ENCODE data around the gene CPTP. TPM values are rescaled to one million over a fixed set of nuclear protein-coding genes. Genes with fewer than 3 reads are reported as not detected.

CPTP gene
- total RNA-seq, 1 donor = 8.5 TPM

DNA sequence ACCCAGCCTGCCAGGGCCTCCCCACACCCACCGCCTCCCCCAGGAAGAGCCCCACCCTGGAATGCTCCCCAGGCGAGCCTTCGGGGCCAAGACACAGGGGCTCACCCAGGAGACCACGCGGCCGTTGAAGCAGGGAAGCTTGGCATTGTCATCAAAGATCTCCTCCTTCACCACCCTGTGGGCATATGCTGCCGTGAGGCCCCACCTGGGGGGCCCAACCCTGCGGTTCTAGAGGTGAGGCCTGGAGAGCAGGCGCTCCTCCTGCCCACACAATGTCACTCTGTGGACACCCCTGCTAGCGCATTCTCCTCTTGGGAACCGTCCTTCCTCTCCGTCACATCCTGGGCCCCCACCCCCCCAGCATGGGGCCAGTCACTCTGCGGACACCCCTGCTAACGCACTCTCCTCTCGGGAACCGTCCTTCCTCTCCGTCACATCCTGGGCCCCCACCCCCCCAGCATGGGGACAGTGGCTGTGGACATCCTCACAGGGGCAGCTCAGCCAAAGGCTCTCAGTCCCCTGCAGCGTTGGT, 18.0 kb downstream of the CPTP start:
- Histone ChIP-seq H3K27me3 (ENCODE audit: insufficient read depth, low read length) (no peaks in the 10 kb centered on the region), H3K4me3 (ENCODE audit: low read length) (no peak overlapping the region), H3K4me1 (ENCODE audit: insufficient read depth, low read length) (peaks cover 5% of the 10 kb centered on the region), H3K9me3 (ENCODE audit: low read depth, low read length) (no peaks in the 10 kb centered on the region)

DNA sequence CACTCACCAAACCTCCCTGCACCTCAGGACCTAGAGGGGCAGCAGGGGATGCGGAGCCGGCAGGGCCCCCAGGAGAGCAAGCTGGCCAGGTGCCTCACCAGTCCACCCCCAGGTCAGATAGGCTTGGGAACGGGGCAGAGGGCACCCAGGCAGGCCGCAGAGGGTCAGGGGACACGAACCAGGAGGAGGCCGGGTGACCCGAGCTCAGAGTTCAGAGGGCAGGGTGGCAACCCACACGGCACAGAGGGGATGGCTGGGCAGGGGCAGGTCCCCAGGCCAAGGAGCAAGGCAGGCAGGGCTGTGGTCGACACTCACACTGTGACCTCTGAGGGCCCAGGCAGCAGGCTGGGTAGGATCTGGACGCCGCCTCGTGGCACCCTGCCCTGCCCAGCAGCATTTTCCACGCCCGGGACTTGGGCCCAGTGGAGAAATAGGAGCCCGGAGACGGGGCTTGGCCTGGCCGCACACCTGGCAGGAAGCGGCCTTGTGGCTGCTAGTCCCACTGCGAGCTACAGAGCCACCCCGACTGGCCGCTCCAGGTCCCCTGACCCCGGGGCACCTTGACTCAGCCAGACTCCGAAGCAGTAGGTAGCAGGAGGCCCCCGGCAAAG, 19.3 kb downstream of the CPTP start:
- H3K4me3 ChIP-seq (ENCODE audit: low read length) = no peak overlapping the region
- peaks cover 16% of the 10 kb centered on the region for H3K4me1 ChIP-seq (ENCODE audit: insufficient read depth, low read length)
- H3K27me3 ChIP-seq (ENCODE audit: insufficient read depth, low read length) = no peaks in the 10 kb centered on the region
- H3K9me3 ChIP-seq (ENCODE audit: low read depth, low read length) = no peaks in the 10 kb centered on the region

DNA sequence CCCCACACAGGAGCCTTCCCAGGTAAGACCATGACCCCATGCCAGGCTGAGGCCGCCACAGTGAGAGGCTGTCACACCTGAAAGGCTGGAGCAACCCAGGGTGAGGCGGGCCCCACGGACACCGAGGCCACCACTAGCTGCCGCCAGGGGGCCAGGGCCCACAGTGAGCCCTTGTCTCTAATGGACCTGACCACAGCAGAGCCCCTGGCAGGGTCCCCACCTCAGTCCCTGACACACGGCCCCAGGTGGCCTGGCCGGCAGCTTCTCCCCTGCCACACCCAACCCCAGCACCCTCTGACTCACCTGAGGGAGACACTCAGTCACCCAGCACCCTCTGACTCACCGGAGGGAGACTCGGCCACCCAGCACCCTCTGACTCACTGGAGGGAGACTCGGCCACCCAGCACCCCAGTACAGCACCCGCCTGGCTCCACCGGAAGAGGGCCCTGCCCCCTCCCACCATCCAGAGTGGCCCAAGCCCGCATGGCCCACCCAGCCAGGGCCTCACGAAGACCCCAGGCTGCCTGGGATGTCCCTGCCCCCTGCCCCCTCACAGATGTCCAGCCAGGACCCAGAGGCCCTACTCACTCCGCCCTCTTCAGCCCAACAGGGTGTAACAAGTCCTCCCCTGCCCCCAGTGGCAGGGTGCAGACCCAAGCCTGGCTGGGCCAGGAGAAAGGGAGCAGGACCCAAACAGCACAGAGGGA, 20.2 kb downstream of the CPTP start:
- Histone ChIP-seq H3K27me3 (ENCODE audit: insufficient read depth, low read length) (no peaks in the 10 kb centered on the region), H3K4me3 (ENCODE audit: low read length) (no peak overlapping the region), H3K9me3 (ENCODE audit: low read depth, low read length) (no peaks in the 10 kb centered on the region), H3K4me1 (ENCODE audit: insufficient read depth, low read length) (peaks cover 16% of the 10 kb centered on the region)

DNA sequence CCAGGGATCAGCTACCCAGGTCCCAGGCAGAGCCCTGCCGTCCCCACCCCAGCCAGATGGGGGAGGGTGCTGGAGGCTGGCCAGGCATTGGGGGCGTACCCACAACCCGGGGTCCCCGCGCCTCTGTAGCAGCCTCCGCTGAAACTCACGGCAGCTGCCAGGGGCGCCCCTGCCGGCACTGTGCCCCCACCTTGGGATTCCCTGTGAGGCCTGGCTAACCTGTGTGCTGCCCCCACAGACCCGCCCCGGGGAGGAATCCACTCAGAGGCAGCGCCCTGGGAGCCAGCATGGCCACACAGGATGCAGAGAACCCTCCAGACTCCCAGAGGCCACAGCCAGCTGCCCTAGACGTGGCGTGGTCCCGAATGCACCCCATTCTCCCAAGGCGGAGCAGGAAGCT, 20.8 kb downstream of the CPTP start:
- H3K4me1 ChIP-seq (ENCODE audit: insufficient read depth, low read length) = peaks cover 16% of the 10 kb centered on the region
- H3K4me3 ChIP-seq (ENCODE audit: low read length) = no peak overlapping the region
- no peaks in the 10 kb centered on the region for H3K27me3 ChIP-seq (ENCODE audit: insufficient read depth, low read length)
- H3K9me3 ChIP-seq (ENCODE audit: low read depth, low read length) = no peaks in the 10 kb centered on the region

DNA sequence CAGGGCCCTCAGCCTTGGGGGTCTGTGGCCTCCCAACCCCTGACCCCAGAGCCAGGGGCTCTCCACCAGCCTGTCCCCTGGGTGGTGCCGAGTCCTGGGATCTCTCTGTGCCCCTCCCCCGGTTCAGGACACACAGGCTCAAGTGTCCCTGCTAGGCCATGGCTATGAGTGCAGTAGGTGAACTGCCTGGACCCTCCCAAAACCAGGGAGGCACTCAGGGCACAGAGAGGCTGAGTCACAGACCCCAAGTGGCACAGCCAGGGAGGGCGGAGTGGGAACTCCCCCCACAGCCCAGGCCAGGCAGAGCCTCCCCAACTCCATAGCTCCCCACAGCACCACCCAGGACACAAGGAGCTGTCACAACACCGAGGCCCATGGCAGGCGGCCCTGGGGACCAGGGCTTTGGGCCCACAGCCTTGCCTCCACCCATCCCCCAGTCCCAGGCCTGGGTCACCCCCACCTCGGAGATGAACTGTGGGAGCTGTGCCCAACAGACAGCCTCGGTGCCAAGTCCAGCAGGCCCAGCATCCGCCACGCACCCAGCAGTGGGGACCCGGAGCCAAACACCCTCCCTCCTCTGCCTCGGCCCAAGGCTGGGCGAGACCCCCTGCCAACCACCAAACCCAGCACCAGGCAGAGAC, 21.4 kb downstream of the CPTP start:
- H3K9me3 ChIP-seq (ENCODE audit: low read depth, low read length) = no peaks in the 10 kb centered on the region
- H3K4me3 ChIP-seq (ENCODE audit: low read length) = no peak overlapping the region
- H3K27me3 ChIP-seq (ENCODE audit: insufficient read depth, low read length) = no peaks in the 10 kb centered on the region
- H3K4me1 ChIP-seq (ENCODE audit: insufficient read depth, low read length) = peaks cover 16% of the 10 kb centered on the region

DNA sequence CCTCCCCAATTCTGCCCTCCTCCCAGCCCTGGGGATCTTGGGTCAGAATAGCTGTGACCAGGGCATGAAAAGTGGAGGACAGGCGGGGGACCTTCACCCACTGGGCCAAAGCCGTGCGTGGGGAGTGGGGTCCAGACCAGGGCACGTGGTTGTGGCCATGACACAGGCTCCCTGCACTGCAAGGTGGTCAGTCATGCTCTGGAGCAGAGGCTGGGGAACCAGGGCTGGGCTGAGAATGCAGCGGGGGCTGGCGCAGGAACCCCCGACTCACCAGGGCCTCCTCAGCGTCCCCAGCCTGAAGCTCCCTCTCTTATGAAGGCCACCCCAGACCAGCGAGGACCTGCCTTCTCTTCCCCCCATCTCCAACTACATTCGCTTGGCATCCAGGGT, 21.9 kb downstream of the CPTP start:
- H3K4me3 ChIP-seq (ENCODE audit: low read length) = no peak overlapping the region
- H3K9me3 ChIP-seq (ENCODE audit: low read depth, low read length) = no peaks in the 10 kb centered on the region
- H3K4me1 ChIP-seq (ENCODE audit: insufficient read depth, low read length) = peaks cover 16% of the 10 kb centered on the region
- no peaks in the 10 kb centered on the region for H3K27me3 ChIP-seq (ENCODE audit: insufficient read depth, low read length)

DNA sequence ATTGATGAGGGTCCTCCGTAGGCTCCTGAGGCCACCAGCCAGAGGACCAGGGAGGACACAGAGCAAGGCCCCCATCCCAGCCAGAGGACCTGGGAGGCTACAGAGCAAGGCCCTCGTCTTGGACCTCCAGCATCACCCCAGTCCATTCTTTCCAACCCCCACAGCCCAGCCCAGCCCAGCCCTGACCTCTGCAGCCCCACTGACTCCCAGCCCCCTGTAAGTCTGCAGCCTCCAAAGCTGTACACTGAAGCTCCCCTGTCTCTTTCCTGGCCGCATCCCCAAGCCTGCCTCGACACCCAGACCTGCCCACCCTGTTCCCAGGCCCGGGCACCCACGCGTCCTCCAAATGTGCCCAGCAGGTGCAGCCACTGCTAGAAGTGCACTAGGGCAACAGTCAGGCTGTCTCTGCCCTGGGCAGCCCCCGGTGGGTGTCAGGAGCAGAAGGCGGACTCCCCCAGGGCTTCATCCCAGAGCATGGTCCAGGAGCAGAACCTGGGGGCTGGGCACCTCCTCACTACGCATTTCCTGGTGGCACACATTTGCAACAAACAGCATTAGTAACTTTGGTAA, 22.5 kb downstream of the CPTP start:
- no peaks in the 10 kb centered on the region for H3K27me3 ChIP-seq (ENCODE audit: insufficient read depth, low read length)
- peaks cover 16% of the 10 kb centered on the region for H3K4me1 ChIP-seq (ENCODE audit: insufficient read depth, low read length)
- no peaks in the 10 kb centered on the region for H3K9me3 ChIP-seq (ENCODE audit: low read depth, low read length)
- no peak overlapping the region for H3K4me3 ChIP-seq (ENCODE audit: low read length)

DNA sequence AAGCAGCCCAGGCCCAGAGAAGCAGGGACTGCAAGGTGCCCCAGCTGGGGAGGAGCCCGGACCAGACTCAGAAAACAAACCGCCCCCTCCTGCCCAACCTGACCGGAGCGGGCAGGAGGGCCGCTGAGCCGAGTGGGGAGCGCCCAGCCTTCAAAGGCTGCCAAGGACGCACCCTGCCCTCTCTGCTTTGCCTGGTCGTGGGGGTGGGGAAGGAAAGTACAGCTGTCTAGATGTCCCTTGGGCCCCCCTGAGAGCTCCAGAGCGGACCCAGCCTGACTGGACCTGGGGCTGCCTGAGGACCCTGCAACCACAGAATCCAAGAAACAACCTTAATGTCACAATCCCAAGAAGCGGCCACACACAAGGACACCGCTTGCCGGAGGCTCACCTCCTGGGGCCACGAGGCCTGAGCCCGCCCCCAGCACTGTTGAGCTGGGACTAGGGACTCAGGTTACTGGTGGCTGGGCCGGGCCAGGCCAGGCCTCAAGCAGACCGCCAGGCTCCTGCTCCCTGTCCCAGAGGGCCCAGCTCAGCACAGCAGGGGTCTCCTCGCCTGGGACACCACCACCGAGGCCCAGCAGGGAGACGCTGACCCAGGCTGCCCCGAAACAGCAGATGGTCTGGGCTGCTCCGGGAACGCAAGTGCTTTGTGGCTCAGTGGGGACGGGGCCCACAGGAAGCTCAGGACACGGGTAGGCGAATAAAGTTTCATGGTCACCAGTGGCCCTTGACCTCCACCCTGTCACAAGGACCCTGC, 23.2 kb downstream of the CPTP start:
- Histone ChIP-seq H3K27me3 (ENCODE audit: insufficient read depth, low read length) (peaks cover 5% of the 10 kb centered on the region), H3K9me3 (ENCODE audit: low read depth, low read length) (no peaks in the 10 kb centered on the region), H3K4me3 (ENCODE audit: low read length) (no peak overlapping the region), H3K4me1 (ENCODE audit: insufficient read depth, low read length) (peaks cover 16% of the 10 kb centered on the region)

DNA sequence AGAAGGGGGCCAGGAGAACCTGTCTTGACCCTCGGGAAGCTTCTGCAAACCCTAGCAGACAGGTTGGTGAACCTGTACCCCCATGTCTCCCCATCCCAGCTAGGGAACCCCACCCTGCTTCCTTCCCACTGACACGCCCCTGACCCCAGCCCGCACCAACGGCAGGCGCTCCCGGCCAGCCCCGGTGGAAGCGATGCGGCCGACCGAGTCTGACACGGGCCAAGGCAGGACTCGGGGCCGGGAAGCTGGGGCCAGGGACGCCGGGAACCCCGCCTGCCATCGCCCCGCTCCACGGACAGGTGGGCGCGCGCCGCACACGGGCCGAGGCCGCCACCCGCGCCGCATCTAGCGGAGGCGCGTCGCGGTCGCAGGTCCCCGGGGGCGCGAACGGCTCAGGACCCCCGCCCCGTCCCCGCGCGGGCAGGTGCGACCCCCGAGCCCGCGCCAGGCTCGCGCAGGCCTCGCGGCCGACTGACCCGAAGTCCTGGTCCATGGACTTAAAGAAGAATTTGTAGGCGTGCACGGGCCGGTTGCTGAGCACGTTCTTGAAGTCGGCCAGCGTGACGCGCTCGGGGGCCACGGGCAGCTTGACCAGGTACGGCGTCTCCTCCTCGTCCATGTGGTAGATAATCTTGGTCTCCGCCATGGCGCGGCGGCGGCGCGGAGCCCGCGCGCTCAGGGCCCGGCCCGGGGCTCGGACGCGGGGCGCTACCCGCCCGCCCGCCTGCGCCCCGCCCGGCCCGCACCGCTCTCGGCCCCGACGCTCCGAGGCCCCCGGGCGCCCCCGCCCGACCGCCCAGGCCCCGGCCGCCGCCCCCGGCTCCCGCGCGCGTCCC, 24.0 kb downstream of the CPTP start:
- peak overlapping the region; percentile 48 for H3K4me3 ChIP-seq (ENCODE audit: low read length)
- peaks cover 20% of the 10 kb centered on the region for H3K4me1 ChIP-seq (ENCODE audit: insufficient read depth, low read length)
- H3K27me3 ChIP-seq (ENCODE audit: insufficient read depth, low read length) = peaks cover 12% of the 10 kb centered on the region
- H3K9me3 ChIP-seq (ENCODE audit: low read depth, low read length) = no peaks in the 10 kb centered on the region

DNA sequence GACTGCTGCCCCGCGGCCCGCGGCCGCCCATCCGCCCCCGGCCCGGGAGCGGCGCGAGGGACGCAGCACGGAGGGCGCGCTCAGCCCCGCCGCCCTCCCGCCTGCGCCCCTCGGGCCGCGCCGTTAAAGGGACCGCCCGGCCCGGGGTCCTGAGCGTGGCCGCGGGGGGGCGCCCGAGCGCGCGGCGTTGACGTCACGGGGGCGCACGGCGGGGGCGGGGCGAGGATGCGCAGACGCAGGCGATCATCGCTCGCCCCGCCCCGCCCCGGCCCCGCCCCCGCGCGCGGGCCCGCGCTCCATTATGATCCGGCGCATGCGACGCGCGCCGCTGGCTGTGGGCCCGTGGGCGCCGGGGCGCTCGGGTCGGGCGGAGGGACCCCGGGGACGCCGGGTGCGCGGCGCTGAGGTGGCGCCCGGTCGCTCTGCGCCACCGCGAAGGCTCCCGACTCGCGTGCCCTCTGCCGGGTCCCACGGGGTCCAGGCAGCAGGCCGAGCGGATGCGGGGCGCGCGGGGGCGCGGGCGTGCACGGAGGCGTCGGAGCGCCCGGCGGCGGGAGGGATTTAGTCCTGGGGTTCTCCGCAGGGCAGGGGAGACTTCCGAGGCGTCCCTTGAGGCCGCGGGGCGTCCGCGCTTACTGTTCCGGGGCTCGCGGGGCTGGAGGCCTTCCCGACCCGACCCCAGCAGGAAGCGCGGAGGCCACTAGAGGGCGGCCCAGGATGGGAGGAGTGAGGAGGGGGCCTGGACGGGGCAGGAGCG, 24.8 kb downstream of the CPTP start, which contains the start of gene DVL1:
DVL1 (minus strand) TSS at position 163 of the 757 bp plus-strand sequence. CDS start 353 bp downstream, outside the sequence.
- Histone ChIP-seq H3K4me1 (ENCODE audit: insufficient read depth, low read length) (peaks cover 27% of the 10 kb centered on the region), H3K27me3 (ENCODE audit: insufficient read depth, low read length) (peaks cover 17% of the 10 kb centered on the region), H3K4me3 (ENCODE audit: low read length) (peak within 1 kb of the TSS; percentile 64)

DNA sequence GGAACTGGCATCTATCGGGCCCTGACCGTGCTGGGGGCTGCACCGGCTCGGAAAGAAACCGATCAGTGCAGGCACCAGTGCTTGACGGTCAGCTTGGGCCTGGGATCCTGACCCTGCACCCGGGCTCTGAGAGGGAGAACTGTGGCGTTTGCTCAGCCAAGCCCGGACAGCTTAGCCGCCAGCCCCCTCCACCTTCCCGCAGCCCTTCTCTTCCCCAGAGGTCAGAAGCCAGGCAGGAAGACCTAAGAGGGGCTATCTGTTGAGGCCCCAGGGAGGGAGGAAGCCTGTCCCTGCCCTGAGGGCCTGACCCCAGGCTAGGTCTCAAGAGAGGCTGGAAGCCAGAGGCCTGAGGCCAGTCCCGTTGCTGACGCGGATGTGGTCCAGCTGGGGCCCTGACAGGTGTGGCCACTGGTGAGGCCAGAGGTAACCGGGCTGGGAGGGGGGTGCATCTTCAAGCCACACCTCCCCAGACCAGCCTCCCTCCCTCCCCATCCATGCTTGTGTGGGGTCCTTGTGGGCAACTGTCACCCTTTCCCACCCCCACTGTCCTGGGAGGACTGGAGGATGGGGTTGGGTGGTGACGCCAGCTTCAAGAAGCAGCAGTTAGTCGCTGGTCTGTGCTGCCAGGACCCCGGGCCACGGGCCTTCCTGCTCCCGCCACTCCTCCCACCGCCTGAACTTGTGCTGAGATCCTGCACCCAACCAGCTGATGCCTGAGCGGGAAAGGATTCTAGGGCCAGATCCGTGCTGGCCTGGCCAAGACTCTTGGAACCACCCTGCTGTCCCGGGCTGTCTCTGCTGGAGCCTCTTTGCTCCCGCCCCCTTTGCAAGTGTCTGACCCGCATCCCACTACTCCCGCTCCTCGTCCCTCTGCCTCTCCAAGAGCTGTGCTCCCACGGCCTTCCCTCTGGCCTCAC, 27.2 kb downstream of the CPTP start:
- Histone ChIP-seq H3K27me3 (ENCODE audit: insufficient read depth, low read length) (peaks cover 20% of the 10 kb centered on the region), H3K4me1 (ENCODE audit: insufficient read depth, low read length) (peaks cover 30% of the 10 kb centered on the region), H3K9me3 (ENCODE audit: low read depth, low read length) (no peaks in the 10 kb centered on the region), H3K4me3 (ENCODE audit: low read length) (no peak overlapping the region)

More for the DNA sequence above, 24.8 kb downstream of the CPTP start, which contains the start of gene DVL1:
- H3K9me3 ChIP-seq (ENCODE audit: low read depth, low read length) = no peaks in the 10 kb centered on the region

DNA sequence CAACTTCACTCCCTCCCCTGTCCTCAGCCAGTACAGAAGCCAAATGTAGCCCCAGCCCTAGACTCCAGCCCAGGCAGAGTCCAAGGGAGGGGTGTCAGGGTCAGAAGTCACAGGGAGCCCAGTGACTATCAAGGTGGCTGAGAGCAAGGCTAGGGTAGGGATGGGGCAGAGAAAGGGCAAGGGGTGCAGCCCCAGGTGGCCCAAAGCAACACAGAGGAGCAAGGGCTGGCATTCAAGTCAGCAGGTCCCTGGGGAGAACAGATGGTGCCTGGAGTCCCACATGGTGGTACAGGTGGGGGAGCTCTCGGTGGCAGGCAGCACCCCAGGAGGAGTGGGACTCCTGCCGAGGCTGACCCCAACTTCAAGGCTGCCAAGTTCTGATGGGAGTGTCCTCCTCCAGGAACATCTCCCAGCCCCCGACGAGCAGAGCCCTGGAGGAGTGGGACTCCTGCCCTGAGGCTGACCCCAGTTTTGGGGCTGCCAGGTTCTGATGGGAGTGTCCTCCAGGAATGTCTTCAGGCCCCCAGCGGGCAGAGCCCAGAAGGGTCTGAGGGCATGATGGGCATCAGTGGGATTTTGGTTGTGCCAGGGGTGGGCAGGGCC, 28.3 kb downstream of the CPTP start:
- no peaks in the 10 kb centered on the region for H3K9me3 ChIP-seq (ENCODE audit: low read depth, low read length)
- no peak overlapping the region for H3K4me3 ChIP-seq (ENCODE audit: low read length)
- peaks cover 20% of the 10 kb centered on the region for H3K27me3 ChIP-seq (ENCODE audit: insufficient read depth, low read length)
- peaks cover 23% of the 10 kb centered on the region for H3K4me1 ChIP-seq (ENCODE audit: insufficient read depth, low read length)
